ENCODE results near the gene WDR18. TPM values are rescaled to one million over a fixed set of nuclear protein-coding genes. Genes with fewer than 3 reads are reported as not detected.

Gene WDR18
- total and polyA plus RNA-seq, 2 experiments from 2014 or later, result 155 to 157 TPM

DNA sequence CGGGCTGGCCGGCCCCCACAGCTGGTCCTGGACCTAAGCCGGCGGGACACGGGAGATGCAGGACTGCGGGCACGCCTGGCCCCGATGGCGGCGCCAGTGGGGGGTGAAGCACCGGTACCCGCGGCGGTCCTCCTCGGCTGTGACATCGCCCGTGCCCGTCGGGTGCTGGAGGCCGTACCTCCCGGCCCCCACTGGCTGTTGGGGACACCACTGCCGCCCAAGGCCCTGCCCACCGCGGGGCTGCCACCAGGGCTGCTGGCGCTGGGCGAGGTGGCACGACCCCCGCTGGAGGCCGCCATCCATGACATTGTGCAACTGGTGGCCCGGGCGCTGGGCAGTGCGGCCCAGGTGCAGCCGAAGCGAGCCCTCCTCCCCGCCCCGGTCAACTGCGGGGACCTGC lies 19.1 kb downstream of the WDR18 start:
- peaks cover 3% of the 10 kb centered on the region; the same call in 2 of the 3 replicates for H3K4me1 Mint-ChIP-seq
- Histone ChIP-seq H3K36me3 (ENCODE audit: insufficient read depth) (no peaks in the 10 kb centered on the region), H3K79me2 (replicated peaks; ENCODE audit: insufficient read depth) (no peaks in the 10 kb centered on the region), H3F3A (replicated peaks; ENCODE audit: low read depth) (0 out of 2 replicates have a peak, but pooled peaks cover 6% of the 10 kb centered on the region), H3K4me3 (no peak overlapping the region), H2AFZ (no peak overlapping the region), H3K9me2 (ENCODE audit: insufficient read depth) (no peaks in the 10 kb centered on the region), H4K20me1 (replicated peaks; ENCODE audit: insufficient read depth) (0 out of 2 replicates have a peak, but pooled peaks cover under 1% of the 10 kb centered on the region), H3K27ac (ENCODE audit: low read depth) (no peak overlapping the region), H3K4me1 (ENCODE audit: insufficient read depth) (no peaks in the 10 kb centered on the region; the same call in 1 of the 2 replicates), H3K27me3 (ENCODE audit: insufficient read depth) (peaks cover 30% of the 10 kb centered on the region), H3K4me2 (no peak overlapping the region)
- no peak overlapping the region for H3K27ac Mint-ChIP-seq
- TF ChIP-seq JUNB (IDR thresholded peaks at IDR 0.05; ENCODE audit: unreplicated experiment) (no peak), ZNF462 (CRISPR knock-in tag; IDR thresholded peaks at IDR 0.05) (no peak), NANOG (IDR thresholded peaks at IDR 0.05; ENCODE audit: borderline replicate concordance) (no peak), STAT1 (IDR thresholded peaks at IDR 0.05; ENCODE audit: unreplicated experiment) (no peak), ZNF114 (CRISPR knock-in tag; IDR thresholded peaks at IDR 0.05) (no peak), ZNF331 (CRISPR knock-in tag; IDR thresholded peaks at IDR 0.05; ENCODE audit: low read depth) (no peak), POLR2AphosphoS5 (IDR thresholded peaks at IDR 0.05; ENCODE audit: low read depth) (no peak), EZH2 (IDR thresholded peaks at IDR 0.05; ENCODE audit: low read depth, unreplicated experiment) (no peak), EZH2phosphoT487 (IDR thresholded peaks at IDR 0.05; ENCODE audit: unreplicated experiment) (no peak)
- TF ChIP-seq, protein P1, sequence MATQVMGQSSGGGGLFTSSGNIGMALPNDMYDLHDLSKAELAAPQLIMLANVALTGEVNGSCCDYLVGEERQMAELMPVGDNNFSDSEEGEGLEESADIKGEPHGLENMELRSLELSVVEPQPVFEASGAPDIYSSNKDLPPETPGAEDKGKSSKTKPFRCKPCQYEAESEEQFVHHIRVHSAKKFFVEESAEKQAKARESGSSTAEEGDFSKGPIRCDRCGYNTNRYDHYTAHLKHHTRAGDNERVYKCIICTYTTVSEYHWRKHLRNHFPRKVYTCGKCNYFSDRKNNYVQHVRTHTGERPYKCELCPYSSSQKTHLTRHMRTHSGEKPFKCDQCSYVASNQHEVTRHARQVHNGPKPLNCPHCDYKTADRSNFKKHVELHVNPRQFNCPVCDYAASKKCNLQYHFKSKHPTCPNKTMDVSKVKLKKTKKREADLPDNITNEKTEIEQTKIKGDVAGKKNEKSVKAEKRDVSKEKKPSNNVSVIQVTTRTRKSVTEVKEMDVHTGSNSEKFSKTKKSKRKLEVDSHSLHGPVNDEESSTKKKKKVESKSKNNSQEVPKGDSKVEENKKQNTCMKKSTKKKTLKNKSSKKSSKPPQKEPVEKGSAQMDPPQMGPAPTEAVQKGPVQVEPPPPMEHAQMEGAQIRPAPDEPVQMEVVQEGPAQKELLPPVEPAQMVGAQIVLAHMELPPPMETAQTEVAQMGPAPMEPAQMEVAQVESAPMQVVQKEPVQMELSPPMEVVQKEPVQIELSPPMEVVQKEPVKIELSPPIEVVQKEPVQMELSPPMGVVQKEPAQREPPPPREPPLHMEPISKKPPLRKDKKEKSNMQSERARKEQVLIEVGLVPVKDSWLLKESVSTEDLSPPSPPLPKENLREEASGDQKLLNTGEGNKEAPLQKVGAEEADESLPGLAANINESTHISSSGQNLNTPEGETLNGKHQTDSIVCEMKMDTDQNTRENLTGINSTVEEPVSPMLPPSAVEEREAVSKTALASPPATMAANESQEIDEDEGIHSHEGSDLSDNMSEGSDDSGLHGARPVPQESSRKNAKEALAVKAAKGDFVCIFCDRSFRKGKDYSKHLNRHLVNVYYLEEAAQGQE (IDR thresholded peaks at IDR 0.05; ENCODE audit: unreplicated experiment), result no peak
- TF ChIP-seq, protein P2, sequence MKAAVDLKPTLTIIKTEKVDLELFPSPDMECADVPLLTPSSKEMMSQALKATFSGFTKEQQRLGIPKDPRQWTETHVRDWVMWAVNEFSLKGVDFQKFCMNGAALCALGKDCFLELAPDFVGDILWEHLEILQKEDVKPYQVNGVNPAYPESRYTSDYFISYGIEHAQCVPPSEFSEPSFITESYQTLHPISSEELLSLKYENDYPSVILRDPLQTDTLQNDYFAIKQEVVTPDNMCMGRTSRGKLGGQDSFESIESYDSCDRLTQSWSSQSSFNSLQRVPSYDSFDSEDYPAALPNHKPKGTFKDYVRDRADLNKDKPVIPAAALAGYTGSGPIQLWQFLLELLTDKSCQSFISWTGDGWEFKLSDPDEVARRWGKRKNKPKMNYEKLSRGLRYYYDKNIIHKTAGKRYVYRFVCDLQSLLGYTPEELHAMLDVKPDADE (IDR thresholded peaks at IDR 0.05), result no peak
- TF ChIP-seq, protein P3, sequence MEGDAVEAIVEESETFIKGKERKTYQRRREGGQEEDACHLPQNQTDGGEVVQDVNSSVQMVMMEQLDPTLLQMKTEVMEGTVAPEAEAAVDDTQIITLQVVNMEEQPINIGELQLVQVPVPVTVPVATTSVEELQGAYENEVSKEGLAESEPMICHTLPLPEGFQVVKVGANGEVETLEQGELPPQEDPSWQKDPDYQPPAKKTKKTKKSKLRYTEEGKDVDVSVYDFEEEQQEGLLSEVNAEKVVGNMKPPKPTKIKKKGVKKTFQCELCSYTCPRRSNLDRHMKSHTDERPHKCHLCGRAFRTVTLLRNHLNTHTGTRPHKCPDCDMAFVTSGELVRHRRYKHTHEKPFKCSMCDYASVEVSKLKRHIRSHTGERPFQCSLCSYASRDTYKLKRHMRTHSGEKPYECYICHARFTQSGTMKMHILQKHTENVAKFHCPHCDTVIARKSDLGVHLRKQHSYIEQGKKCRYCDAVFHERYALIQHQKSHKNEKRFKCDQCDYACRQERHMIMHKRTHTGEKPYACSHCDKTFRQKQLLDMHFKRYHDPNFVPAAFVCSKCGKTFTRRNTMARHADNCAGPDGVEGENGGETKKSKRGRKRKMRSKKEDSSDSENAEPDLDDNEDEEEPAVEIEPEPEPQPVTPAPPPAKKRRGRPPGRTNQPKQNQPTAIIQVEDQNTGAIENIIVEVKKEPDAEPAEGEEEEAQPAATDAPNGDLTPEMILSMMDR (conservative IDR thresholded peaks at IDR 0.05; ENCODE audit: low read depth in 2 of 2), result no peak
- H3K4me3 Mint-ChIP-seq, result no peak overlapping the region
- H3K36me3 Mint-ChIP-seq (ENCODE audit: low read depth), result peaks cover 8% of the 10 kb centered on the region
- H3K9me3 Mint-ChIP-seq, result peaks cover 5% of the 10 kb centered on the region; the same call in 1 of the 3 replicates
- H3K27me3 Mint-ChIP-seq (ENCODE audit: insufficient read depth, low read depth, poor library complexity), result peaks cover 45% of the 10 kb centered on the region
- DNase-seq (ENCODE audit: low spot score) (no peak), ATAC-seq (no peak)
